DND-41 (cell line): Measurements from ENCODE around the gene DLGAP5.
A peak's percentile ranks its signal among the peaks of the same experiment; 100 is the strongest.

Experiments
- ATAC-seq: fragments of 200-7000 bp; cut with Tn5 transposase; 3 replicates; pipeline ENCODE4 v1.9.1; 2021; ENCODE audit warnings: low read depth; ENCODE audit not compliant: insufficient read depth
- DNase-seq: peaks from one replicate; pipeline ENCODE4 v3.0.0-alpha.2; 2020
- H2AFZ ChIP-seq: 2 replicates; pipeline ENCODE4 v1.6.0; 2012; ENCODE audit warnings: low read depth, low read length
- H3K27ac ChIP-seq: 2 replicates; pipeline ENCODE4 v1.5.1; 2012; ENCODE audit warnings: low read length, inconsistent platforms
- H3K27me3 ChIP-seq: fragments of 200-600 bp; sonication (generic); 2 replicates; pipeline ENCODE4 v1.6.0; 2012; ENCODE audit warnings: low read length, mild to moderate bottlenecking, inconsistent platforms; ENCODE audit not compliant: insufficient read depth, poor library complexity
- H3K36me3 ChIP-seq: 2 replicates; pipeline ENCODE4 v1.5.1; 2012; ENCODE audit warnings: low read length, inconsistent platforms; ENCODE audit not compliant: insufficient read depth
- H3K4me1 ChIP-seq: 2 replicates; pipeline ENCODE4 v1.5.1; 2012; ENCODE audit warnings: mild to moderate bottlenecking, low read length; ENCODE audit not compliant: insufficient read depth
- H3K4me2 ChIP-seq: 2 replicates; pipeline ENCODE4 v1.6.0; 2012; ENCODE audit warnings: mild to moderate bottlenecking, moderate library complexity, low read length, inconsistent platforms; ENCODE audit not compliant: insufficient read depth
- H3K4me3 ChIP-seq, 2 experiments: fragments of 200-600 bp in 1 of 2; shearing (Covaris generic) in 1 of 2; 2 replicates each; pipeline ENCODE4 v1.5.1; 2012 to 2016; ENCODE audit warnings: inconsistent platforms in 2 of 2, low read length in 2 of 2, mild to moderate bottlenecking in 2 of 2, low read depth in 1 of 2, moderate library complexity in 1 of 2
- H3K79me2 ChIP-seq: 2 replicates; pipeline ENCODE4 v1.6.0; 2012; ENCODE audit warnings: low read length, inconsistent platforms; ENCODE audit not compliant: insufficient read depth
- H3K9ac ChIP-seq: 2 replicates; pipeline ENCODE4 v1.6.0; 2012; ENCODE audit warnings: low read depth, mild to moderate bottlenecking, inconsistent platforms, low read length, moderate library complexity
- H3K9me3 ChIP-seq: 2 replicates; pipeline ENCODE4 v1.5.1; 2012; ENCODE audit warnings: low read length, moderate library complexity, mild to moderate bottlenecking, inconsistent platforms; ENCODE audit not compliant: insufficient read depth, severe bottlenecking
- H4K20me1 ChIP-seq: 2 replicates; pipeline ENCODE4 v1.6.0; 2012; ENCODE audit warnings: low read length; ENCODE audit not compliant: insufficient read depth
- EZH2 ChIP-seq: IDR thresholded peaks from 3 replicates; pipeline ENCODE4 v1.6.1; 2012; ENCODE audit warnings: borderline replicate concordance, low read depth, mild to moderate bottlenecking, moderate library complexity, low read length, inconsistent platforms; ENCODE audit not compliant: severe bottlenecking
- TF ChIP-seq, protein P1 (sequence below): IDR thresholded peaks from 2 replicates; pipeline ENCODE4 v1.5.1; 2012; ENCODE audit warnings: borderline replicate concordance, low read length, moderate library complexity, mild to moderate bottlenecking; ENCODE audit not compliant: poor library complexity, severe bottlenecking; ENCODE audit errors: extremely low read depth

DLGAP5 gene

DNA sequence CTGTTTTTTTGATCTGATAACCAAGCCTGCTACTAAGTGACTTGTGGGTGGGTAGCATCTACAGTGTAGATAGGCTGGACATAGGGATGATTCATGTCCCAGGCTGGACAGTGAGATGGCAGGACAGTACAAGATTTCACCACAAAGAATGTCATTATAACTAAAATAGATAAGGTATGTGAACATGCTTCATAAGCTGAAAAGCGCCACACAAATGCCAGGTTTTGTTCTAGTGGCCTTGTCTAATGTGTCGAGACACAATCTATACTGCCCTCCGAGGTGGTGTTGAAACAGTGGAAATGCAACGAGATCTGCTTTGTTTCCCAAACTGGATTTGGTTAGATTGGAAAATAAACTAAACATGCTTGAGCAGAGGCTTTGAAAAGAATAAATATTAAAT, 58.0 kb downstream of the DLGAP5 start:
- H3K9ac ChIP-seq = no peak overlapping the region
- H3K27ac ChIP-seq = no peak overlapping the region
- no peak for ATAC-seq
- no peaks in the 10 kb centered on the region for H3K27me3 ChIP-seq
- no peak overlapping the region for H2AFZ ChIP-seq
- H3K4me3 ChIP-seq = no peak overlapping the region
- no peak for TF ChIP-seq EZH2
- TF ChIP-seq, protein P1, sequence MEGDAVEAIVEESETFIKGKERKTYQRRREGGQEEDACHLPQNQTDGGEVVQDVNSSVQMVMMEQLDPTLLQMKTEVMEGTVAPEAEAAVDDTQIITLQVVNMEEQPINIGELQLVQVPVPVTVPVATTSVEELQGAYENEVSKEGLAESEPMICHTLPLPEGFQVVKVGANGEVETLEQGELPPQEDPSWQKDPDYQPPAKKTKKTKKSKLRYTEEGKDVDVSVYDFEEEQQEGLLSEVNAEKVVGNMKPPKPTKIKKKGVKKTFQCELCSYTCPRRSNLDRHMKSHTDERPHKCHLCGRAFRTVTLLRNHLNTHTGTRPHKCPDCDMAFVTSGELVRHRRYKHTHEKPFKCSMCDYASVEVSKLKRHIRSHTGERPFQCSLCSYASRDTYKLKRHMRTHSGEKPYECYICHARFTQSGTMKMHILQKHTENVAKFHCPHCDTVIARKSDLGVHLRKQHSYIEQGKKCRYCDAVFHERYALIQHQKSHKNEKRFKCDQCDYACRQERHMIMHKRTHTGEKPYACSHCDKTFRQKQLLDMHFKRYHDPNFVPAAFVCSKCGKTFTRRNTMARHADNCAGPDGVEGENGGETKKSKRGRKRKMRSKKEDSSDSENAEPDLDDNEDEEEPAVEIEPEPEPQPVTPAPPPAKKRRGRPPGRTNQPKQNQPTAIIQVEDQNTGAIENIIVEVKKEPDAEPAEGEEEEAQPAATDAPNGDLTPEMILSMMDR = peak; percentile 15
- DNase-seq = no peak
- H3K9me3 ChIP-seq = no peaks in the 10 kb centered on the region
- no peaks in the 10 kb centered on the region for H3K79me2 ChIP-seq
- no peaks in the 10 kb centered on the region for H4K20me1 ChIP-seq
- no peak overlapping the region for H3K4me2 ChIP-seq
- no peaks in the 10 kb centered on the region for H3K36me3 ChIP-seq
- no peaks in the 10 kb centered on the region for H3K4me1 ChIP-seq

DNA sequence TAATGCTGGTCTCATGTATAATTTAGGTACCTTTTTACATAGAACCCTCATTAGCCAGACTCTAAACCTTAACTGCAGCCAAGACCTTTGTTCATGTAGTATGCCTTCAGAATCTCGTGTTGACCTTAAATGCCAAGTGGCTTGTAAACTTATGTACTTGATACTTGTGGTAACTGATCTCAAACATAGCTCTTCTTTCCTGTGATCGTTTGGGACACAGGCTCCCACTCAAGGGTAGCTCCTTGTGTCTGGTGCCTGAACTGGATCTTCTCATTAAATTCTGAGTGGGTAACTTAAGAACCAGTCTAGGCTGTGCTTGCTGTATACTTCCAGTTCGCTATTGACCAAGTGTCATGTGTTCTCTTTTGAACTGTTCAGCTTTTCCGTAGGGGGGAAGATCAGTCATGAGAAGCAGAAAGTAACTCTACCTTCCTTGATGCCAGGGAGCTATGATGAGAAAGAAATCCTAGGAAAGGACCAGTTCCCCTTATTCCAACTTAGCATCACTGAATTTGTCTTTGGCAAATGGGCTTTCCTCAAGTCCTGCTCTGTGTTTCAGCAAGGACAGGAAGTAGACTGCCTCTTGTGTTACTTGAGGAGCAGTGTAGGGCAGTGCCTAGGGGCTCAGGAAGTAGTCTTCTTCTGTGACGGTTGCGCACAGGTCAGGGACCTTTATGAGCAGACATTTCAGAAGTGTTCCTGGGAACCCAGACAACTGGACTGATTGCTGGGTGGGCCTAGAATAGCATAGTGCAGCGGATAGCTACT, 59.8 kb downstream of the DLGAP5 start:
- ATAC-seq (peak; percentile 53; the same call in 1 of the 3 replicates), DNase-seq (no peak)
- H3K27me3 ChIP-seq = no peaks in the 10 kb centered on the region
- no peaks in the 10 kb centered on the region for H3K9me3 ChIP-seq
- H3K27ac ChIP-seq = no peak overlapping the region
- no peak overlapping the region for H3K9ac ChIP-seq
- TF ChIP-seq, protein P1 = no peak
- no peak for TF ChIP-seq EZH2
- no peak overlapping the region for H2AFZ ChIP-seq
- no peaks in the 10 kb centered on the region for H3K79me2 ChIP-seq
- H3K36me3 ChIP-seq = no peaks in the 10 kb centered on the region
- no peaks in the 10 kb centered on the region for H4K20me1 ChIP-seq
- no peak overlapping the region for H3K4me2 ChIP-seq
- no peak overlapping the region for H3K4me3 ChIP-seq
- H3K4me1 ChIP-seq = no peaks in the 10 kb centered on the region

DNA sequence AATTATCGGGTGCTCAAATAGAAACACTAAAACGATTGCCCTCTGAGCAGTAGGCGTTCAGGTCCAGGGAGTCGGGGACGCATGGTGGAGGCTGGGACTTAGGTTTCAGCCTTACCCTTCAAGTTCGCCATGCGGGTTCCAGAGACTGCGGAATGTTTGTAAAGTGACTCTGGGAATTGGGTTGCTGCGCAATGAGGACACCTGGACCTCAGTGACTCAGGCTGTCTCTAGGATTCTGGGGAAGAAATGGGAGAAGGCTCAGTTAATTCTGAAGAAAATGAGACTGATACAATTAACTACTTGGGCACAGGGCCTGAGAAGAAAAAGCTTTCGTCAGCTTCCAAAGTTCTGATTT, 61.2 kb downstream of the DLGAP5 start:
- H3K9me3 ChIP-seq = no peaks in the 10 kb centered on the region
- H3K27me3 ChIP-seq = no peaks in the 10 kb centered on the region
- no peak overlapping the region for H2AFZ ChIP-seq
- H3K79me2 ChIP-seq = no peaks in the 10 kb centered on the region
- DNase-seq (no peak), ATAC-seq (no peak)
- no peak overlapping the region for H3K4me2 ChIP-seq
- H3K9ac ChIP-seq = no peak overlapping the region
- H3K27ac ChIP-seq = no peak overlapping the region
- H3K4me3 ChIP-seq = no peak overlapping the region
- no peaks in the 10 kb centered on the region for H3K36me3 ChIP-seq
- H4K20me1 ChIP-seq = no peaks in the 10 kb centered on the region
- TF ChIP-seq, protein P1 = no peak
- TF ChIP-seq EZH2 = no peak
- H3K4me1 ChIP-seq = no peaks in the 10 kb centered on the region
